K562 (cell line): ENCODE measurements around the gene ZFAND6. TPM values are rescaled to one million over a fixed set of nuclear protein-coding genes. Genes with fewer than 3 reads are reported as not detected.

Experiments used
- ATAC-seq: fragments of 200-7000 bp; cut with Tn5 transposase; 3 replicates; pipeline ENCODE4 v1.9.1; 2020; ENCODE audit warnings: moderate library complexity
- BruUV-seq: library from RNA; stranded (reverse); fragments of 400-500 nt; replicated peaks from 2 replicates; lab custom pipeline; 2021; lab: Mats Ljungman, UMichigan
- CTCF ChIA-PET: fragments of 300-600 bp; formaldehyde crosslinking; extraction: SDS; loops from one replicate; lab custom pipeline; 2021; ENCODE audit warnings: low intra/inter-chr PET ratio; lab: Yijun Ruan, JAX
- POLR2A ChIA-PET: fragments of 300-600, 350-650 bp; sonication (Branson Sonifier 250); formaldehyde crosslinking; extraction: SDS; loops from one replicate; lab custom pipeline; 2021; ENCODE audit warnings: antibody characterized with exemption, inconsistent platforms; lab: Yijun Ruan, JAX
- DNase-seq, 4 experiments: peaks; one replicate each; pipeline versions ENCODE4 v3.0.0 to v3.0.0-alpha.2; 2011 to 2018; ENCODE audit warnings: low spot score in 3 of 4, mixed read lengths in 3 of 4; ENCODE audit errors: extremely low read depth in 1 of 4
- FAIRE-seq: peaks from 2 replicates; lab custom pipeline; 2011; peaks lifted over from hg19 to GRCh38; lab: Jason Lieb, UNC
- H2AFZ ChIP-seq: 2 replicates; pipeline ENCODE4 v1.6.0; 2011; ENCODE audit warnings: low read depth, low read length, control low read depth, inconsistent platforms
- H3K27ac ChIP-seq: fragments of 200-600 bp; 3 replicates; pipeline ENCODE4 v1.8.0; 2011; ENCODE audit warnings: low read depth, mild to moderate bottlenecking, control low read depth, inconsistent platforms, low read length, moderate library complexity, mixed read lengths; ENCODE audit errors: extremely low read depth
- H3K27me3 ChIP-seq, 2 experiments: fragments of 300-600 bp in 1 of 2; 2 replicates in 1 of 2; 3 replicates in 1 of 2; pipeline versions ENCODE4 v1.6.0 to v1.8.0; 2011; ENCODE audit warnings: inconsistent platforms in 2 of 2, low read length in 2 of 2, mild to moderate bottlenecking in 1 of 2, mixed read lengths in 1 of 2, moderate library complexity in 1 of 2; ENCODE audit not compliant: control insufficient read depth in 2 of 2, insufficient read depth in 2 of 2
- H3K36me3 ChIP-seq: fragments of 300-600 bp; 3 replicates; pipeline ENCODE4 v1.8.0; 2011; ENCODE audit warnings: mild to moderate bottlenecking, low read length, inconsistent platforms; ENCODE audit not compliant: control insufficient read depth, insufficient read depth
- H3K4me1 ChIP-seq, 2 experiments: fragments of 200-600 bp in 1 of 2; replicated peaks in 1 of 2; 2 replicates in 1 of 2; 3 replicates in 1 of 2; pipeline versions ENCODE4 v1.5.1 to v1.8.0; 2011; ENCODE audit warnings: inconsistent platforms in 2 of 2, low read length in 2 of 2, mild to moderate bottlenecking in 1 of 2, mixed read lengths in 1 of 2, moderate library complexity in 1 of 2; ENCODE audit not compliant: control insufficient read depth in 2 of 2, insufficient read depth in 2 of 2
- H3K4me2 ChIP-seq: 2 replicates; pipeline ENCODE4 v1.6.1; 2011; ENCODE audit warnings: low read length, control low read depth, inconsistent platforms, mixed read lengths; ENCODE audit not compliant: insufficient read depth
- H3K4me3 ChIP-seq: fragments of 200-600 bp; sonication (generic), shearing (Covaris generic); 2 replicates; pipeline ENCODE4 v1.5.1; 2016; ENCODE audit warnings: control low read depth, inconsistent platforms
- H3K79me2 ChIP-seq: fragments of 200-600 bp; 3 replicates; pipeline ENCODE4 v1.8.0; 2011; ENCODE audit warnings: low read length, inconsistent platforms; ENCODE audit not compliant: control insufficient read depth, insufficient read depth
- H3K9ac ChIP-seq, 2 experiments: 2 replicates each; pipeline versions ENCODE4 v1.6.0 to v1.6.1; 2011; ENCODE audit warnings: low read depth in 2 of 2, low read length in 2 of 2, control low read depth in 1 of 2, inconsistent platforms in 1 of 2, mild to moderate bottlenecking in 1 of 2, mixed read lengths in 1 of 2; ENCODE audit not compliant: insufficient read depth in 1 of 2
- H3K9me1 ChIP-seq: one replicate; pipeline ENCODE4 v1.6.0; 2011; ENCODE audit warnings: inconsistent platforms, mild to moderate bottlenecking, low read length, moderate library complexity; ENCODE audit not compliant: control insufficient read depth, insufficient read depth
- H3K9me3 ChIP-seq: replicated peaks from 2 replicates; pipeline ENCODE4 v1.5.1; 2011; ENCODE audit warnings: low read depth, low read length, inconsistent platforms; ENCODE audit not compliant: control insufficient read depth, insufficient read depth
- H4K20me1 ChIP-seq: replicated peaks from 2 replicates; pipeline ENCODE4 v1.6.1; 2011; ENCODE audit warnings: low read length, inconsistent platforms, mixed read lengths; ENCODE audit not compliant: control insufficient read depth, insufficient read depth
- CUX1 ChIP-seq: fragments of 200-800 bp; sonication (Bioruptor generic); IDR thresholded peaks from 2 replicates; pipeline ENCODE4 v1.6.1; 2016; ENCODE audit warnings: missing genetic modification characterization, missing compliant biosample characterization
- GATAD2B ChIP-seq: fragments of 450-650 bp; IDR thresholded peaks from 2 replicates; pipeline ENCODE4 v1.6.1; 2017; ENCODE audit warnings: mild to moderate bottlenecking, borderline replicate concordance
- NKRF ChIP-seq: fragments of 450-650 bp; IDR thresholded peaks from 2 replicates; pipeline ENCODE4 v1.6.1; 2016; ENCODE audit warnings: borderline replicate concordance
- NR2C1 ChIP-seq, 2 experiments: fragments of 450-650 bp; IDR thresholded peaks; 2 replicates each; pipeline ENCODE4 v1.6.1; 2017; ENCODE audit warnings: mild to moderate bottlenecking in 2 of 2, antibody characterized with exemption in 1 of 2, inconsistent platforms in 1 of 2, missing compliant biosample characterization in 1 of 2, missing genetic modification characterization in 1 of 2
- ZFP91 ChIP-seq: sonication (generic); formaldehyde crosslinking; IDR thresholded peaks from 2 replicates; pipeline ENCODE4 v1.8.0; 2022; ENCODE audit warnings: mild to moderate bottlenecking, missing genetic modification reagents
- ZNF232 ChIP-seq: sonication (generic); formaldehyde crosslinking; IDR thresholded peaks from 2 replicates; pipeline ENCODE4 v1.8.0; 2022; ENCODE audit warnings: mild to moderate bottlenecking, missing genetic modification reagents
- ZNF253 ChIP-seq: fragments of 250-450 bp; sonication (Bioruptor Pico); conservative IDR thresholded peaks from 2 replicates; pipeline ENCODE4 v1.6.1; 2021; ENCODE audit warnings: mild to moderate bottlenecking
- ZNF639 ChIP-seq, 2 experiments: fragments of 200-800 bp in 1 of 2; sonication (Bioruptor generic) in 1 of 2; sonication (generic) in 1 of 2; formaldehyde crosslinking in 1 of 2; IDR thresholded peaks in 1 of 2; conservative IDR thresholded peaks in 1 of 2; 2 replicates each; pipeline versions ENCODE4 v1.5.0 to v1.6.1; 2016 to 2020; ENCODE audit warnings: missing compliant biosample characterization in 1 of 2, missing genetic modification characterization in 1 of 2, missing genetic modification reagents in 1 of 2
- ZNF778 ChIP-seq: fragments of 450-650 bp; formaldehyde crosslinking; IDR thresholded peaks from 2 replicates; pipeline ENCODE4 v1.4.0; 2020; ENCODE audit warnings: mild to moderate bottlenecking, moderate library complexity
- WGBS: fragments of 100-300 bp; shearing (Covaris generic); methylation state at CpG from one replicate; pipeline ENCODE4 v1.1.6; 2016; ENCODE audit warnings: low coverage, mixed read lengths; ENCODE audit not compliant: insufficient coverage; ENCODE audit errors: missing lambda C conversion rate; 5-methylcytosine and 5-hydroxymethylcytosine counted together
- in situ Hi-C: fragments of 300-500 bp; cut with MboI; formaldehyde crosslinking; loops from 4 replicates; pipeline ENCODE4 v1.15.0; 2018; ENCODE audit warnings: inconsistent platforms, mixed read lengths
- intact Hi-C: fragments of 100-400 bp; cut with micrococcal nuclease; formaldehyde crosslinking; loops from 2 replicates; pipeline ENCODE4 v1.14.2; 2022
- polyA plus RNA-seq, 8 experiments: library from polyadenylated mRNA; depleted of rRNA in 4 of 8; stranded (reverse) in 5 of 8; unstranded in 3 of 8; fragments of >200 nt; fragmentation: Nextera tagmentation in 2 of 8; fragmentation: Illumina TruSeq in 1 of 8; extraction: Ambion mirVana in 2 of 8; extraction: Trizol in 1 of 8; gene quantifications; 2 replicates each; pipeline versions ENCODE4 v1.2.1 to v1.2.3, GENCODE V29; 2011 to 2014; ENCODE audit warnings: inconsistent platforms in 1 of 8, missing spikeins in 1 of 8
- total RNA-seq, 7 experiments: library from RNA; depleted of rRNA in 6 of 7; stranded (reverse); fragments of >200 nt in 6 of 7; fragmentation: Illumina TruSeq in 2 of 7; extraction: Trizol in 2 of 7; gene quantifications; 2 replicates each; pipeline versions ENCODE4 v1.2.1 to v1.2.3, GENCODE V29; 2011 to 2021; ENCODE audit warnings: low replicate concordance in 1 of 7

The ZFAND6 gene
- total and polyA plus RNA-seq, 9 of the 15 experiments (the other 6 are each of a cell fraction or from before 2014, with no cell fraction given), result 53.9 to 206 (median 88.9) TPM

GRCh38 chr15:80156176-80156720, 96.8 kb downstream of the ZFAND6 start:
- H3K9me3 ChIP-seq, result no peaks in the 10 kb centered on the region
- peaks cover 55% of the 10 kb centered on the region for H3K36me3 ChIP-seq
- ChIA-PET POLR2A (interaction anchor here (0.6 to 1.6 kb wide), 3 partner anchors 10 to 21 kb away, joined by 3 to 4 read pairs (median 3); no protein-coding TSS in a partner anchor), CTCF (no interaction called here)
- in situ Hi-C loops, result loop anchor here (5.0 to 25.0 kb wide), 2 partner anchors 89 to 269 kb away; partner anchors contain the start of gene MTHFS
- H3K27ac ChIP-seq, result peak overlapping the region; percentile 83
- no peaks in the 10 kb centered on the region for H4K20me1 ChIP-seq
- peaks cover 33% of the 10 kb centered on the region for H3K79me2 ChIP-seq
- peak in 1 of 4 experiments; percentile 5 for DNase-seq
- H3K4me1 ChIP-seq, result peaks cover 49 to 57% of the 10 kb centered on the region in 2 experiments
- H3K27me3 ChIP-seq, result no peaks in the 10 kb centered on the region
- peak overlapping the region; percentile 45 for H2AFZ ChIP-seq
- intact Hi-C loops, result loop anchor here (2.0 to 10.0 kb wide), 2 partner anchors 233 to 261 kb away; partner anchors contain the start of gene MTHFS
- FAIRE-seq, result no peak
- 30% methylated on average over 8 of the region's 8 CpGs for WGBS
- peaks cover 4% of the 10 kb centered on the region for H3K9me1 ChIP-seq
- H3K4me3 ChIP-seq, result no peak overlapping the region; the same call in 1 of the 2 replicates
- ATAC-seq, result no peak
- H3K4me2 ChIP-seq, result peak overlapping the region; percentile 79
- no TSS peak for BruUV-seq
- peak overlapping the region; percentile 49 to 69; a peak in 2 of 4 replicates for H3K9ac ChIP-seq
- peak; percentile 82 for TF ChIP-seq CUX1 (CRISPR knock-in tag)
- TF ChIP-seq ZNF253 (CRISPR knock-in tag), result no peak
- TF ChIP-seq ZNF232 (CRISPR knock-in tag), result no peak
- TF ChIP-seq ZNF778 (CRISPR knock-in tag), result no peak
- 0 out of 4 replicates have a peak, but pooled peaks of 1 of the 2 experiments have one; percentile 7 for TF ChIP-seq ZNF639 (CRISPR knock-in tag; conservative IDR thresholded peaks at IDR 0.05 in 1 of 2, IDR thresholded peaks at IDR 0.05 in 1 of 2)
- no peak for TF ChIP-seq NKRF
- TF ChIP-seq NR2C1 (IDR thresholded peaks at IDR 0.05), result no peak
- no peak for TF ChIP-seq NR2C1 (tag; IDR thresholded peaks at IDR 0.05)
- TF ChIP-seq GATAD2B, result 0 out of 2 replicates have a peak, but pooled peaks have one; percentile 39
- TF ChIP-seq ZFP91 (CRISPR knock-in tag), result no peak
